ENCODE results near the gene SLC6A18. TPM values are rescaled to one million over a fixed set of nuclear protein-coding genes. Genes with fewer than 3 reads are reported as not detected.
A peak's percentile ranks its signal among the peaks of the same experiment; 100 is the strongest.

SLC6A18 gene
- total and polyA plus RNA-seq, 2 of the 13 experiments (the other 11 are each of a cell fraction or from before 2014, with no cell fraction given), result not detected

DNA sequence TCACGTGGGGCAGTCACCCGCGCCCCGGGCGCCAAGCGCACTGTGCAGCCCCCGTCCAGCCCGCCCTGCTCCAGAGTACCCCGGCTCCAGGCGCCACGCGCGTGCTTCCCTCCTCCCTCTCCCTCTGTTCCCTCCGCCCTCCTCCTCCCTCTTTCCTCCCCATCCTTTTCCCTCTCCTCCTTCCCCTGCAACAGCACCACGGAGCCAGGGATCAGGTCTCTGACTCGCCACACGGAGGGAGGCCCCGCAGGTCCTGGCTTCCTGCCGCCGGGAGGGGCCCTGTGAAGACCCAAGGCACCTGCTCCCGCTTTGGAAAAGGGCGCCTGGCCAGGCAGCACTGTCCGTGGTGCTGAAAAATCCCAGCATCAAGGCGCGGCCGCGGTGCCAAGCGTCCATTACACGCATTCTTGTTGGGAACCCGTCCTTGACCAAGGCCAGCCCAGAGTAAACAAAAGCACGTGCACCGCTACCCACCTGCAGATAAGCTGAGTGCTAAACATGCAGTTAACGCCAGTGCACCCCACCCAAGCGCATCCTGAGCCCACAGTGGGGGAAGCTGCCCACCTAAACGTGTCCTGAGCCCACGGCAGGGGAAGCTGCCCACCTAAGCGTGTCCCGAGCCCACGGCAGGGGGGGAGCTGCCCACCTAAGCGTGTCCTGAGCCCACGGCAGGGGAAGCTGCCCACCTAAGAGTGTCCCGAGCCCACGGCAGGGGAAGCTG, 21.7 kb downstream of the SLC6A18 start (continued):
- TF ChIP-seq, protein P1, sequence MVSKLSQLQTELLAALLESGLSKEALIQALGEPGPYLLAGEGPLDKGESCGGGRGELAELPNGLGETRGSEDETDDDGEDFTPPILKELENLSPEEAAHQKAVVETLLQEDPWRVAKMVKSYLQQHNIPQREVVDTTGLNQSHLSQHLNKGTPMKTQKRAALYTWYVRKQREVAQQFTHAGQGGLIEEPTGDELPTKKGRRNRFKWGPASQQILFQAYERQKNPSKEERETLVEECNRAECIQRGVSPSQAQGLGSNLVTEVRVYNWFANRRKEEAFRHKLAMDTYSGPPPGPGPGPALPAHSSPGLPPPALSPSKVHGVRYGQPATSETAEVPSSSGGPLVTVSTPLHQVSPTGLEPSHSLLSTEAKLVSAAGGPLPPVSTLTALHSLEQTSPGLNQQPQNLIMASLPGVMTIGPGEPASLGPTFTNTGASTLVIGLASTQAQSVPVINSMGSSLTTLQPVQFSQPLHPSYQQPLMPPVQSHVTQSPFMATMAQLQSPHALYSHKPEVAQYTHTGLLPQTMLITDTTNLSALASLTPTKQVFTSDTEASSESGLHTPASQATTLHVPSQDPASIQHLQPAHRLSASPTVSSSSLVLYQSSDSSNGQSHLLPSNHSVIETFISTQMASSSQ (IDR thresholded peaks at IDR 0.05; ENCODE audit: low read depth), result no peak
- TF ChIP-seq, protein P1 (CRISPR knock-in tag; IDR thresholded peaks at IDR 0.05; ENCODE audit: borderline replicate concordance), result 0 out of 2 replicates have a peak, but pooled peaks have one; percentile 29
- peak; percentile 72; the same call in 1 of the 2 replicates for TF ChIP-seq ZNF605 (CRISPR knock-in tag; IDR thresholded peaks at IDR 0.05)
- TF ChIP-seq RORA (CRISPR knock-in tag; IDR thresholded peaks at IDR 0.05), result no peak
- peak; percentile 72 for TF ChIP-seq JARID2 (CRISPR knock-in tag; IDR thresholded peaks at IDR 0.05; ENCODE audit: insufficient replicate concordance)
- TF ChIP-seq ZNF382 (CRISPR knock-in tag; IDR thresholded peaks at IDR 0.05; ENCODE audit: borderline replicate concordance), result no peak
- TF ChIP-seq ETV6 (CRISPR knock-in tag; conservative IDR thresholded peaks at IDR 0.05), result peak; percentile 83; the same call in 1 of the 2 replicates
- peak; percentile 58; the same call in 1 of the 2 replicates for TF ChIP-seq REPIN1 (CRISPR knock-in tag; IDR thresholded peaks at IDR 0.05; ENCODE audit: borderline replicate concordance, low read depth)
- no peak; the same call in 1 of the 2 replicates for TF ChIP-seq ZNF549 (CRISPR knock-in tag; IDR thresholded peaks at IDR 0.05)
- no peak for TF ChIP-seq SMC3 (IDR thresholded peaks at IDR 0.05; ENCODE audit: low read length)
- no peak for TF ChIP-seq PHF5A (CRISPR knock-in tag; IDR thresholded peaks at IDR 0.05; ENCODE audit: low read depth, unreplicated experiment)
- TF ChIP-seq KAT8 (CRISPR knock-in tag; IDR thresholded peaks at IDR 0.05), result 0 out of 2 replicates have a peak, but pooled peaks have one; percentile 24
- no peak for TF ChIP-seq TP53 (CRISPR knock-in tag; conservative IDR thresholded peaks at IDR 0.05)
- TF ChIP-seq ZNF737 (CRISPR knock-in tag; IDR thresholded peaks at IDR 0.05; ENCODE audit: borderline replicate concordance), result no peak
- no peak for TF ChIP-seq ZNF274 (CRISPR knock-in tag; IDR thresholded peaks at IDR 0.05)
- peak; percentile 91 for TF ChIP-seq BORCS8-MEF2B (CRISPR knock-in tag; IDR thresholded peaks at IDR 0.05)
- TF ChIP-seq GTF3A (CRISPR knock-in tag; conservative IDR thresholded peaks at IDR 0.05), result no peak
- TF ChIP-seq ZKSCAN1 (IDR thresholded peaks at IDR 0.05; ENCODE audit: low read length), result no peak
- TF ChIP-seq TOE1 (CRISPR knock-in tag; IDR thresholded peaks at IDR 0.05), result no peak
- TF ChIP-seq, protein P2, sequence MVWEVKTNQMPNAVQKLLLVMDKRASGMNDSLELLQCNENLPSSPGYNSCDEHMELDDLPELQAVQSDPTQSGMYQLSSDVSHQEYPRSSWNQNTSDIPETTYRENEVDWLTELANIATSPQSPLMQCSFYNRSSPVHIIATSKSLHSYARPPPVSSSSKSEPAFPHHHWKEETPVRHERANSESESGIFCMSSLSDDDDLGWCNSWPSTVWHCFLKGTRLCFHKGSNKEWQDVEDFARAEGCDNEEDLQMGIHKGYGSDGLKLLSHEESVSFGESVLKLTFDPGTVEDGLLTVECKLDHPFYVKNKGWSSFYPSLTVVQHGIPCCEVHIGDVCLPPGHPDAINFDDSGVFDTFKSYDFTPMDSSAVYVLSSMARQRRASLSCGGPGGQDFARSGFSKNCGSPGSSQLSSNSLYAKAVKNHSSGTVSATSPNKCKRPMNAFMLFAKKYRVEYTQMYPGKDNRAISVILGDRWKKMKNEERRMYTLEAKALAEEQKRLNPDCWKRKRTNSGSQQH (CRISPR knock-in tag; IDR thresholded peaks at IDR 0.05; ENCODE audit: low read depth), result no peak
- TF ChIP-seq ATF7 (IDR thresholded peaks at IDR 0.05), result no peak
- no peak for TF ChIP-seq ATF7 (CRISPR knock-in tag; IDR thresholded peaks at IDR 0.05)
- peak; percentile 94 for TF ChIP-seq SALL2 (CRISPR knock-in tag; IDR thresholded peaks at IDR 0.05)
- TF ChIP-seq POGZ (CRISPR knock-in tag; IDR thresholded peaks at IDR 0.05), result no peak
- peak; percentile 44; the same call in 1 of the 2 replicates for TF ChIP-seq MED1 (CRISPR knock-in tag; IDR thresholded peaks at IDR 0.05)
- no peak for TF ChIP-seq ZNF772 (CRISPR knock-in tag; IDR thresholded peaks at IDR 0.05)

All from HepG2 (cell line).